ENCODE data around the gene SH2D6.

SH2D6 gene

DNA sequence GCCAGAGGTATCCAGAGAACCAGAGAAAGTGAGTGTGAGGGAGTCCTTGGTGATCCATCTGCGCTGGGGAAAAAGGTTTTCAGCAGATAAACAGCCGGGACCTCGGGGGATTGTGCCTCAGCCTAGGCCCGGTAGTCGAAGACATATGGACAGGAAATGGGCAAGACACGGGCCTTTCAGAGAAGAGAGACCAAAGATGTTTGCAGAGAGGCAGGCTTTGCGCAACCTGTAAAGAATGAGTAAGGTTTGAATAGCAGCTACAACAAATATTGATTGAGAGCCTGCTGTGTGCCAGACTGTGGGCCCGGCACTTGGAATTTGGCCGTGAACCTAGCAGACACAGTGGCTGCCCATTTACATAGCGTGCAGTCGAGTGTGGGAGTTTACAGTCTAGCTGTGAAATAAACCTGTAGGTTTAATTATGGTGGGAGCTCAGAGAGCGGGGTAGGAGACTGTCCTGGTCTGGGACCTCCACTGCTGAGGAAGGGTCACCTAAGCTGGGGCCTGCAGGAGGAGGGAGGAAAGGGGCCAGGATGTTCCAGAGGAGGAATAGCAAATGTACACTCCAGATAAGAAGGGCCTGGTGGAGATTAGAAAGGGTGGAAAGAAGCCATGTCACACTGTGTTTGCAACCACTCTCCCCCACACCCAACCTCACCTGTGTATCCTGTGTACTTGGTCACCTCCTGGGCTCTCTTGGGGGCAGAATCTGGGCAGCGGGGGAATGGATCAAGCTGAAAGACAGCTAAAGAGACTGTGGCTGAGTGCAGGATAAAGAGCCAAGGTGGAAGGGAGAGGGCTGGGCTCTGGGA is 3.0 kb downstream of the SH2D6 start:
- H3K9me3 ChIP-seq (ENCODE audit: control insufficient read depth in 2 of 2, low read length in 2 of 2) = no peaks in the 10 kb centered on the region
- H3K27ac ChIP-seq (ENCODE audit: low read depth in 2 of 2, low read length in 2 of 2) = peak overlapping the region; percentile 78 to 84
- no peaks in the 10 kb centered on the region for H3K36me3 ChIP-seq (ENCODE audit: control insufficient read depth in 2 of 2, insufficient read depth in 2 of 2, low read length in 2 of 2)
- peak overlapping the region in 1 of 2 donors; percentile 30 for H3K4me3 ChIP-seq (ENCODE audit: low read length in 2 of 2)
- peaks cover 26 to 30% of the 10 kb centered on the region in 2 donors for H3K4me1 ChIP-seq (ENCODE audit: control insufficient read depth in 2 of 2, insufficient read depth in 2 of 2, low read length in 2 of 2)
- no peaks in the 10 kb centered on the region for H3K27me3 ChIP-seq (ENCODE audit: control insufficient read depth in 2 of 2, insufficient read depth in 2 of 2, low read length in 2 of 2)
- peak overlapping the region in 1 of 2 donors; percentile 14 for H3K9ac ChIP-seq (ENCODE audit: low read depth in 1 of 2, low read length in 2 of 2)

- Histone ChIP-seq H3K27ac (ENCODE audit: low read depth in 2 of 2, low read length in 2 of 2) (peak overlapping the region; percentile 78 to 84), H3K4me1 (ENCODE audit: control insufficient read depth in 2 of 2, insufficient read depth in 2 of 2, low read length in 2 of 2) (peaks cover 26 to 31% of the 10 kb centered on the region in 2 donors), H3K36me3 (ENCODE audit: control insufficient read depth in 2 of 2, insufficient read depth in 2 of 2, low read length in 2 of 2) (no peaks in the 10 kb centered on the region), H3K27me3 (ENCODE audit: control insufficient read depth in 2 of 2, insufficient read depth in 2 of 2, low read length in 2 of 2) (no peaks in the 10 kb centered on the region), H3K9ac (ENCODE audit: low read depth in 1 of 2, low read length in 2 of 2) (no peak overlapping the region), H3K9me3 (ENCODE audit: control insufficient read depth in 2 of 2, low read length in 2 of 2) (no peaks in the 10 kb centered on the region), H3K4me3 (ENCODE audit: low read length in 2 of 2) (no peak overlapping the region)
Measured at GRCh38 chr2:85422072-85422457, 3.6 kb downstream of the SH2D6 start.

GRCh38 chr2:85423525-85423924 is 5.0 kb downstream of the SH2D6 start:
- Histone ChIP-seq H3K36me3 (ENCODE audit: control insufficient read depth in 2 of 2, insufficient read depth in 2 of 2, low read length in 2 of 2) (no peaks in the 10 kb centered on the region), H3K9ac (ENCODE audit: low read depth in 1 of 2, low read length in 2 of 2) (no peak overlapping the region), H3K27ac (ENCODE audit: low read depth in 2 of 2, low read length in 2 of 2) (no peak overlapping the region), H3K4me3 (ENCODE audit: low read length in 2 of 2) (no peak overlapping the region), H3K4me1 (ENCODE audit: control insufficient read depth in 2 of 2, insufficient read depth in 2 of 2, low read length in 2 of 2) (peaks cover 27 to 33% of the 10 kb centered on the region in 2 donors), H3K9me3 (ENCODE audit: control insufficient read depth in 2 of 2, low read length in 2 of 2) (no peaks in the 10 kb centered on the region), H3K27me3 (ENCODE audit: control insufficient read depth in 2 of 2, insufficient read depth in 2 of 2, low read length in 2 of 2) (no peaks in the 10 kb centered on the region)

GRCh38 chr2:85425588-85425987 is 7.1 kb downstream of the SH2D6 start:
- no peaks in the 10 kb centered on the region for H3K27me3 ChIP-seq (ENCODE audit: control insufficient read depth in 2 of 2, insufficient read depth in 2 of 2, low read length in 2 of 2)
- H3K9ac ChIP-seq (ENCODE audit: low read depth in 1 of 2, low read length in 2 of 2) = no peak overlapping the region
- H3K4me1 ChIP-seq (ENCODE audit: control insufficient read depth in 2 of 2, insufficient read depth in 2 of 2, low read length in 2 of 2) = peaks cover 11 to 22% of the 10 kb centered on the region in 2 donors
- H3K36me3 ChIP-seq (ENCODE audit: control insufficient read depth in 2 of 2, insufficient read depth in 2 of 2, low read length in 2 of 2) = no peaks in the 10 kb centered on the region
- H3K4me3 ChIP-seq (ENCODE audit: low read length in 2 of 2) = no peak overlapping the region
- no peak overlapping the region for H3K27ac ChIP-seq (ENCODE audit: low read depth in 2 of 2, low read length in 2 of 2)
- no peaks in the 10 kb centered on the region for H3K9me3 ChIP-seq (ENCODE audit: control insufficient read depth in 2 of 2, low read length in 2 of 2)

DNA sequence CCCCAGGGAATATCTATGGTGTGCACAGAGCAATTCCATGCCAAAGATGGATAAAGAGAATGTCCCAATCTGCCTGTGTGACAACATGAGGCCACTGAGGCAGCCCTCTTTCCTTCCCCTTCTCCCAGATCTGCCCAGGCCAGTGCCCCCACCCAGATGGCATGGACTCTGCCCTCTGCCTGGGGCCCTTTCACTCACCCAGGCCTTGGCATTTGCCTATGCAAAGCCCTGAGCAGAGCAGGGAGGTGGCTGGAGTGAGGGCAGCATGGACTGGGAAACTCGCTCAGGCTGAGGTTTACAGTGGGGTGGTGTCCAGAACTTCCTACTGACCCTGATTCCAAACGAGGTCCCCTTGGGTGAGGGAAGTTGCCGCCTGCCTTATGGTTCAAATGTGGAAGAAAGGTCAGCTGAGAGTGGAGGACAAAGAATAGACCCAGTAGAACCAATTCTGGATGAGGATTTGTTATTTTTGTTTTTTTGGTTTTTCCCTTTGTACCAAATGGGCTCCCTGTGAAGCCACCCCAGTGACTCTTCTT is 8.9 kb downstream of the SH2D6 start:
- H3K9me3 ChIP-seq (ENCODE audit: control insufficient read depth in 2 of 2, low read length in 2 of 2) = no peaks in the 10 kb centered on the region
- no peak overlapping the region for H3K9ac ChIP-seq (ENCODE audit: low read depth in 1 of 2, low read length in 2 of 2)
- H3K27ac ChIP-seq (ENCODE audit: low read depth in 2 of 2, low read length in 2 of 2) = no peak overlapping the region
- H3K27me3 ChIP-seq (ENCODE audit: control insufficient read depth in 2 of 2, insufficient read depth in 2 of 2, low read length in 2 of 2) = no peaks in the 10 kb centered on the region
- no peaks in the 10 kb centered on the region for H3K36me3 ChIP-seq (ENCODE audit: control insufficient read depth in 2 of 2, insufficient read depth in 2 of 2, low read length in 2 of 2)
- H3K4me3 ChIP-seq (ENCODE audit: low read length in 2 of 2) = no peak overlapping the region
- peaks cover 5 to 8% of the 10 kb centered on the region in 2 donors for H3K4me1 ChIP-seq (ENCODE audit: control insufficient read depth in 2 of 2, insufficient read depth in 2 of 2, low read length in 2 of 2)

DNA sequence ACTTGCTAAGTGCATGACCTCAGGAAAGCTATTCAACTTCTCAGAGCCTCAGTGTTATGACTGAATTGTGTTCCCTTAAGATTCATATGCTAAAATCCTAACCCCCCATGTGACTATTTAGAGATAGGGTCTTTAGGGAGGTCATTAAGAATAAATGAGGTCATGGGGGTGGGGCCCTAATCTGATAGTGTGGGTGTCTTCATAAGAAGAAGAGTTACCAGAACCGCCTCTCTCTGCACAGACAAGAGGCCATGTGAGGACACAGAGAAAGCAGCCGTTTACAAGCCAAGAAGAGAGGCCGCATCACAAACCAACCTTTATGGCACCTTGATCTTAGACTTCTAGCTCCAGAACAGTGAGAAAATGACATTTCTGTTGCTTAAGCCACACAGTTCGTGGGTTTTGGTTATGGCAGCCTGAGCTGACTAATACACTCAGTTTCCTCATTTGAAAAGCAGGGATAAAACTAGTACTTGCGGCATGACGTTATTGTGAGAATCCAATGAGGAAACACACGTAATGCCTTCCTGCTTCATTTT is 9.9 kb downstream of the SH2D6 start:
- peaks cover 7 to 12% of the 10 kb centered on the region in 2 donors for H3K4me1 ChIP-seq (ENCODE audit: control insufficient read depth in 2 of 2, insufficient read depth in 2 of 2, low read length in 2 of 2)
- no peak overlapping the region for H3K9ac ChIP-seq (ENCODE audit: low read depth in 1 of 2, low read length in 2 of 2)
- H3K27ac ChIP-seq (ENCODE audit: low read depth in 2 of 2, low read length in 2 of 2) = peak overlapping the region in 1 of 2 donors; percentile 32
- H3K4me3 ChIP-seq (ENCODE audit: low read length in 2 of 2) = no peak overlapping the region
- H3K36me3 ChIP-seq (ENCODE audit: control insufficient read depth in 2 of 2, insufficient read depth in 2 of 2, low read length in 2 of 2) = no peaks in the 10 kb centered on the region
- no peaks in the 10 kb centered on the region for H3K27me3 ChIP-seq (ENCODE audit: control insufficient read depth in 2 of 2, insufficient read depth in 2 of 2, low read length in 2 of 2)
- H3K9me3 ChIP-seq (ENCODE audit: control insufficient read depth in 2 of 2, low read length in 2 of 2) = no peaks in the 10 kb centered on the region

DNA sequence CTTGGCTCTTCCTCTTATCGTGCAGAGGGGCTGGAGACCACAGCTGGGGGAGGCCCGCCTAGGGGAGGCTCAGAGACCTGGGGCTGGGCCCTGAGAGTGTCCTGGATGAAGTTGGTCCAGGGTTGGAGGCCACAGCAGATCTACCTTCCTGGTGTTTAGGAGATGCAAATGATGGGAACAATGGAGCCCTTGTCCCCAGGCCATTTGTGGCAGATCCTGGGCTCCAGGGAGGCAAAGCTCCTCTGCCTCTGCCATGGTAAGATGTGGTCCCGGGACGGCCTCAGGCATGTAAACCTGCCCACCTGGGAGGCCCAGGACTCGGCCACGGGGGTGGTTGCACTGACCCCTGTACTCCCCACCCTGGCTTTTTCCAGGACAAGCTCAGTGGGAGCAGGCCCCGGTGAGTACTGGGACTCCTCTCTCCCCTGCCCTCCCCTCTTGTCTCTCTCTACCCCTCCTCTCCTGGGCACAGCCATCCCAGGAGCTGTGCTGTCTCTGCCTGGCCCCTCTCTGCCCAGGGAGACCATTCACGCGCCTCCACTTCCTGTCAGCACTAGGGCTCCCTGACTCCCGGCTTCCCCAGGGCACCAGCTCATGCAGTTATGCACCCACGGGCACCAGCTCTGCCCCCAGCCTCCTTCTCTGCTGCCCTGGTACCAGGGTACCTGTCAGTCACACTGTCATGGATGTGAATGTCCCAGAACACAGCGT is 10.9 kb downstream of the SH2D6 start:
- H3K36me3 ChIP-seq (ENCODE audit: control insufficient read depth in 2 of 2, insufficient read depth in 2 of 2, low read length in 2 of 2) = no peaks in the 10 kb centered on the region
- H3K27ac ChIP-seq (ENCODE audit: low read depth in 2 of 2, low read length in 2 of 2) = no peak overlapping the region
- no peaks in the 10 kb centered on the region for H3K9me3 ChIP-seq (ENCODE audit: control insufficient read depth in 2 of 2, low read length in 2 of 2)
- no peak overlapping the region for H3K9ac ChIP-seq (ENCODE audit: low read depth in 1 of 2, low read length in 2 of 2)
- peaks cover 14 to 22% of the 10 kb centered on the region in 2 donors for H3K4me1 ChIP-seq (ENCODE audit: control insufficient read depth in 2 of 2, insufficient read depth in 2 of 2, low read length in 2 of 2)
- no peak overlapping the region for H3K4me3 ChIP-seq (ENCODE audit: low read length in 2 of 2)
- H3K27me3 ChIP-seq (ENCODE audit: control insufficient read depth in 2 of 2, insufficient read depth in 2 of 2, low read length in 2 of 2) = no peaks in the 10 kb centered on the region

DNA sequence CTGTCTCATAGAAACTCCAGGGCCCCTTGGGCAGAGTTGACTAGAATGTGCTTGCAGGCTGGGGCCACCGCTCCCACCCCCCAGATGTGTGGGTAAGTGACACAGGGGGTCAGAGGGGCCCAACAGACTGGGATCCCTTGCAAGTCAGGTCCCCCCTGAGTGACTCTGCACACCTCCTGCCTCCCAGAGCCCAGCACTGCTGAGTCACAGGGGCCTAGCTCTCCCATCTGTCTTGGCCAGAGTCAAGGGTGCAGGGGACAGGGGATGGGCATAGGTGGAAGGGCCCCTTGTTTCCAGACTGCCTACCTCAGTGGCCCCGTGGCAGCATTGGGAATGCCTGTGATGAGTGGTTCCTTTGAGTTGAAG is 11.4 kb downstream of the SH2D6 start:
- H3K9me3 ChIP-seq (ENCODE audit: control insufficient read depth in 2 of 2, low read length in 2 of 2) = no peaks in the 10 kb centered on the region
- no peak overlapping the region for H3K4me3 ChIP-seq (ENCODE audit: low read length in 2 of 2)
- no peaks in the 10 kb centered on the region for H3K27me3 ChIP-seq (ENCODE audit: control insufficient read depth in 2 of 2, insufficient read depth in 2 of 2, low read length in 2 of 2)
- H3K36me3 ChIP-seq (ENCODE audit: control insufficient read depth in 2 of 2, insufficient read depth in 2 of 2, low read length in 2 of 2) = no peaks in the 10 kb centered on the region
- H3K9ac ChIP-seq (ENCODE audit: low read depth in 1 of 2, low read length in 2 of 2) = no peak overlapping the region
- no peak overlapping the region for H3K27ac ChIP-seq (ENCODE audit: low read depth in 2 of 2, low read length in 2 of 2)
- peaks cover 14 to 22% of the 10 kb centered on the region in 2 donors for H3K4me1 ChIP-seq (ENCODE audit: control insufficient read depth in 2 of 2, insufficient read depth in 2 of 2, low read length in 2 of 2)

GRCh38 chr2:85430752-85431569 is 12.4 kb downstream of the SH2D6 start:
- Histone ChIP-seq H3K9me3 (ENCODE audit: control insufficient read depth in 2 of 2, low read length in 2 of 2) (no peaks in the 10 kb centered on the region), H3K4me1 (ENCODE audit: control insufficient read depth in 2 of 2, insufficient read depth in 2 of 2, low read length in 2 of 2) (peaks cover 14 to 22% of the 10 kb centered on the region in 2 donors), H3K27ac (ENCODE audit: low read depth in 2 of 2, low read length in 2 of 2) (no peak overlapping the region), H3K27me3 (ENCODE audit: control insufficient read depth in 2 of 2, insufficient read depth in 2 of 2, low read length in 2 of 2) (no peaks in the 10 kb centered on the region), H3K4me3 (ENCODE audit: low read length in 2 of 2) (no peak overlapping the region), H3K36me3 (ENCODE audit: control insufficient read depth in 2 of 2, insufficient read depth in 2 of 2, low read length in 2 of 2) (no peaks in the 10 kb centered on the region), H3K9ac (ENCODE audit: low read depth in 1 of 2, low read length in 2 of 2) (no peak overlapping the region)
